Medulla oblongata (tissue), 1 donor: ENCODE results near the gene KCTD5.
A peak's percentile ranks its signal among the peaks of the same experiment; 100 is the strongest.
"Not testable (repeated sequence)": the region's sequence is repeated elsewhere in the genome, so short reads cannot be mapped to it uniquely, and the experiment has no call there.

ENCODE experiments used
- DNase-seq: peaks from one replicate; pipeline ENCODE4 v3.0.0-alpha.2; 2015; ENCODE audit errors: extremely low spot score

The KCTD5 gene

GRCh38 chr16:2673066-2673999 is 9.0 kb upstream of the KCTD5 start:
- peak; percentile 97 for DNase-seq

- DNase-seq, result no peak
Observed at GRCh38 chr16:2675021-2675420, 7.3 kb upstream of the KCTD5 start.

DNA sequence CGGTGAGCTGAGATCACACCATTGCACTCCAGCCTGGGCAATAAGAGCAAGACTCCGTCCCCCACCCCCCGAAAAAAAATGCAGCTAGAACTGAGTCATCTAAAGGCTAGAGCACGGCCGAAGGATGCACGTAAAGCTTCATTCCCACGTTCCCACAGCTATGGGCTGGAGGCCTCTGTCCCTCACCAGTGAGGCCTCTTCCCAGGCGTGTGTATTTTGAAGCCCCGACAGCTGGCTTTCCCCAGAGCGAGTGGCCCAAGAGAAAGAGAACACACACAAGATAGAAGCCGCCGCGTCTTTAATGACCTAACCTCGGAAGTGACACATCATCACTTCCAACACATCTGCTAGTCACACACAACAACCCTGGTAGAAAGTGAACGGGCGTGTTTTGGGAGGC is 6.6 kb upstream of the KCTD5 start:
- no peak for DNase-seq

GRCh38 chr16:2676937-2677336 is 5.4 kb upstream of the KCTD5 start:
- DNase-seq, result not testable (repeated sequence)

DNA sequence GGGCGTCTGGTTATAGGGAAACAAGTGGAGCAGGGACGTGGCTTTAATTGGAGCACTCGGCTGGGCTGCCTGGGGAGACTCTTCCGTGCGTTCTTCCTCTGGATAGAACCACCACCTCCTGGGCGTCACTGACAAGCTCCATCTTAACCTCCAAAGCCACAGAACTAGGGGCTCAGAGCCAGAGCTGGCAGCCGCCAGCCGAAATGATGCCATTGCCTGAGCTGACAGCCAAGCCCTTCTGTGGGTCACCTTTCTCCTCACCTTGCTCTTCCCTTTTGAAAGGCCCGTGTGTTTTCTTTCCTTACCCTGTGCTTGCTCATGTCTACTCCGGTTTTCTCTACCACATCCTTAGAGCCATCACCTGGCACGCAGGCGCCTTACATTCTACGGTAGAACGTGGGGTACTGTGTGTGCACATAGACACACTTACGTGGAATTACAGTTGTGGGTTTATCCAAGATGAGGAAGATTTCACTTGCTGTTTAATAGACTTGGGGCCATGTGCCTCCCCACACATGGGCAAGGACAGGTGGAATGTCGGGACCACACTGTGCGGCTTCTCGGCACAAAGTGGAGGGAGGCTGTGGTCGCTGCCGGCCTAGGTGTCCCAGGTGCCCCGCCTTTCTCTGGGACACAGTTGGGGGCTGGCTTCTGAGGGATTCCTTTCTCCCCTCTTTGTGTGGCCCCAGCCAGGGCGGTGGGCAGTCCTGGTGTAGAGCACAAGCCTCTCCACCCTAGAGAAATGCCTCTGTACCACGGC is 3.9 kb upstream of the KCTD5 start:
- DNase-seq, result not testable (repeated sequence)

GRCh38 chr16:2679902-2680301 is 2.4 kb upstream of the KCTD5 start:
- not testable (repeated sequence) for DNase-seq

DNA sequence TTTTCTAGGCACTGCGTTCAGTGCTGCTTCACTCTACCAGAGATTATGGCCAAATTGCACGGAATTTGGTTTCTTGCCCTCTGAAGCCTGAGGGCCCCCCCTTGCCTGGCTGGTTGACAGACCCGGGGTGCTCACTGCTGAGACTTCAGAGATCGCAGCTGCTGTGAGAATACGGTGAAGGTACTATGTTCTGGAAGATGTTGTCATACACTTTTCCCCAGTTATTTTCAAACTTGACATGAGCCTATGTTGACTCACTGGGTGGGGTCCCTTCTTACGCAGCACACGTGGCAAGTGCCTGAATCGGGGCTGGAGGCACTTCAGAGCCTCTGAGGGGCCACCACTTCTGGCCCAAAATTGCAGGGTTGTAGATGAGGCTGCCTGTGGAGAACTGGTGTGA is 2.0 kb upstream of the KCTD5 start:
- not testable (repeated sequence) for DNase-seq

DNA sequence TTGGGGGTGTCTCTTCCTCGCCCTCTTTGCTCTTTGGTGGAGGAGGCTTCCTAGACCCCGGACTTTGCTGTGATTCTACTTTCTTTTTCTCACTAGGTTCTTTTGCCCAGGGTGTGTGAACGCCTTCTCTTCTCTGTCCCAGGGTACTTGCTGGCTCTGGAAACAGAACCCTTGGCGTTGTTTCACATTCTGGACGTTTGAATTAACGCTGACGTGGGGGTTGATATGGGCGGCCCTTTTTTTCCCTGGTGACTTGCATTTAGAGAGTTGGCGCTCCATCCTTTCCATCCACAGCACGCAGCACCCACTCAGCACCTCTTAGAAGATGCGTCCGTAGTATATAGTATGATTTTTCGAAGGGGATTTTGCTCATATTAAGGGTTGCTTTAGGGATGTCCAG is 718 bp downstream of the KCTD5 start:
- DNase-seq, result not testable (repeated sequence)

GRCh38 chr16:2686075-2686474 is 3.8 kb downstream of the KCTD5 start:
- not testable (repeated sequence) for DNase-seq

DNA sequence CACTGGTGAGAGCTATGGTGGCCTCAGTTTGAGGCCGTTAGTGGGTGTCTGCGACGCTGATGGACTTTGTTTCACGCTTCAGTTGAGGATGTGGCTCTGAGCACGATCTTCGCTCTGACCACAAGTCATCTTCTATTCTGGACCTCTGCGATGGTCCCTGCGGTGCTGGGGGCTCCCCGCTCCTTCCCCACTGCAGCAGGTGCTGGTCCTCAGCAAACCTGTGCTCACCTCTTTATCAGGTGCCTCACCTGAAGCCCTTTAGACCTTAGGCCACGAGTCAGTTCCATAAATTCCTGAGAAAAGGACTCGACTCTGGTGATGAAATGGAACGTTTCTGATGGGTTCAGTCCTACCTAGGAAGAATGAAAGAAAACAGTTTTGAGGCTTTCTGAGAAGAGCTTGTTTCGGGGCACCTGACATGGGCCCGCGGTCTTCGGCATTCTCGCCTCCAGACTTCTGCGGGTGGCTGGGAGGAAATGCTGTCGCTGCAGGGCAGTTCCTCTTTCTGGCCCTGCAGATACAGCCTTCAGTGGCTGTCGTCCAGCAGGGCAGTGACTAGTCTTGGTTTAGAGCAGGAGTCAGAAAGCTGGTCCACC is 4.7 kb downstream of the KCTD5 start:
- peak; percentile 73 for DNase-seq

GRCh38 chr16:2687531-2688308 is 5.4 kb downstream of the KCTD5 start:
- no peak for DNase-seq

DNA sequence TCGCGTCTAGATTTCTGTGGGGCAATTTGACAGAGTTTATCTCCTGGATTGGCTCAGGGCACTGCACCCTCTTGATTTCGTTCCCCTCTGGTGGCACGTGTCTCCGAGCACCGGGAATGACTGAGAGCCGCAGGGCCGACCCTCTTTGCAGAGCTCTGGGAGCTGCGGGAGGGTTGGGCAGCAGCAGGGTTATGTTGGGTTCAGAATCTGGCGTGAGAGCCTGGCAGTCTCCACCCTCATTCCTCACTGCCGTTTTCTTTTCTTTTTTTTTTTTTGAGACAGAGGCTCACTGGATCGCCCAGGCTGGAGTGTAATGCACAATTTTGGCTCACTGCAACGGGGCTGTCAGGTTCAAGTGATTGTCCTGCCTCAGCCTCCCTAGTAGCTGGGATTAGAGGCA is 7.1 kb downstream of the KCTD5 start:
- not testable (repeated sequence) for DNase-seq

GRCh38 chr16:2689968-2690801 is 7.9 kb downstream of the KCTD5 start:
- peak; percentile 24 for DNase-seq

DNA sequence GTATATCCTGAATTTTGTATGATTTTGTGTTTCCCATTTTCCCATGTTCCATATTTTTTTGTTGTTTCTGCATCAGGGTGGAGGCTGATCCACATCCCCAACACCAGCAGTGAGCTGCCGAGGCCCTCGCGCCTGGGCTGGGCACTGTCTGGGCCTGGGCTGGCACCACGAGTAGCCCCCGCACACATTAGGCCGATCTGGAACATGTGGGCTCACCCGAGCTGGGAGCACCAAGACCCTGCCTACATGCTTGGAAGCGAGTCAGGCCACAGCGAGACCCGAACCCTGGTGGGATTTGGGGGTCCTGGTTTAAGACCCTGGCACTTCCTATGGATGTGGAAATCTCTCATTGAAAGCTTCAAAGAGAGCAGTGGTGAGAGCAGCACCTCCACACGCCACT is 8.5 kb downstream of the KCTD5 start:
- no peak for DNase-seq

DNA sequence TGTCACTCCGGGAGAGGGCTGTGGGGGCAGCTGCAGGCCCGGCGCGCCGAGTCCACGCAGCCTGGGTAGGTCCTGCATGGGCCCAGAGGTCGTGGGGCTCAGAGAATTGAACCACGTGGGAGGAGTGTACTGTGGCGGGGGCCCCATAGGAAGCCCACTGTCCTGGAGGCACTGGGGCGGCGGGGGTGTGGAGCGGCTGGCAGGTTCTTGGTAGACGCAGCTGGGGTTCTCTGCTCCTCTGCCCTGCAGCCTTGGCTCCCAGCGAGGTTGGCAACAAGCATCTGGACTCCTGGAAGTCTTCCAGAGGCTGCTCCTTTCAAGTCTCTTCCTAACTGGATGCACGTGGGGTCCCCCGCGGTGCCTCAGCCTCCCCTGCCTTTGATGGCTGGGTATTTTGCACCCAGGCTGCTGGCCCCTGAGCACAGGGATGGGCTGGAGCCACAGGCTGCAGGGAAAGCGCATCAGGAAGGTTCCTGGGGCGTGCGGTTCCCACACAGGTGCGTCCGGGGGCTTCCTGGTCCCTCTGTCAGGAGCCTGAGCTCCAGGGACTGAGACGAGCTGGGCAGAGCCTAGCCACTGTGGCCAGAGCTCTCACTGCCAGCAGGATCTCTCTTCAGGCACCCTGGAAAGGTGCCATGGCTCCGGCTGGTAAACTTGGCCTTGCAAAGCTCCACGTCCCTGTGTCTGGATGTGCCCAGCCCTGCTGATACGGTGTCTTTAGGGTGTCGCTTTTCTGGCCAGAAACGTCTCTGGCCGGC is 9.3 kb downstream of the KCTD5 start:
- peak; percentile 59 for DNase-seq

DNA sequence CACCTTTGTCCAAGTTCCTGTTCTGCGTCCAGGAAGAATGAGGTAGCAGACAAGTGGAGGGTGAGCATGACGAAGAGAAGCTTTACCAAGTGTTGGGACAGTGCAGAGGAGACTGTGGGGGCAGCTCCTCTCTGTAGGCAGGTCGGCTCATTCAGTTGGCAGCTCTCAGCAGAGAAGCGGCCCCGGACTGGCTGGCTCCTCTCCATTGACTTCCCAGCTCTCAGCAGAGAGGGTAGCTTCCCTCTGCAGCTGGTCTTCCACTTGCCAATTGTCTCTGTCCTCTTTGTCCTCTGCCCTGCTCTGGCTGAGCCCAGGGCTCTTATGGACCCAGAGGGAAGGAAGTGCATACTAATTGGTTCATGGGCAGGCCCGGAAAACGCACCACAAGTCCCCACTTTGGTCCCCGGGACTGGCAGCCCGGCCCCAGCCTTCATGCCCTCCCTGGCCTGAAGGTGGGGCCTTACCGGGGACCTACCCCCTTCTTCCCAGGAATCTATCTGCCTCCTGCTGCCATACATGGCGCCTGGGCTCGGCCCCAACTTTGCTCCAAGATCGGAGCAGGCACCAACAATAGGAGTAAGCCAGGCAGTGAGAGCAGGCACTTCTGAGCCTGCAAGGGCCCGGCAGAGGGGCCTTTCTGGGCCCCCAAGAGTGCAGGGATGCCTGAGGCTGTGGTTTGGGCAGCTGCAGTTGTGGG is 10.1 kb downstream of the KCTD5 start:
- peak; percentile 88 for DNase-seq

DNA sequence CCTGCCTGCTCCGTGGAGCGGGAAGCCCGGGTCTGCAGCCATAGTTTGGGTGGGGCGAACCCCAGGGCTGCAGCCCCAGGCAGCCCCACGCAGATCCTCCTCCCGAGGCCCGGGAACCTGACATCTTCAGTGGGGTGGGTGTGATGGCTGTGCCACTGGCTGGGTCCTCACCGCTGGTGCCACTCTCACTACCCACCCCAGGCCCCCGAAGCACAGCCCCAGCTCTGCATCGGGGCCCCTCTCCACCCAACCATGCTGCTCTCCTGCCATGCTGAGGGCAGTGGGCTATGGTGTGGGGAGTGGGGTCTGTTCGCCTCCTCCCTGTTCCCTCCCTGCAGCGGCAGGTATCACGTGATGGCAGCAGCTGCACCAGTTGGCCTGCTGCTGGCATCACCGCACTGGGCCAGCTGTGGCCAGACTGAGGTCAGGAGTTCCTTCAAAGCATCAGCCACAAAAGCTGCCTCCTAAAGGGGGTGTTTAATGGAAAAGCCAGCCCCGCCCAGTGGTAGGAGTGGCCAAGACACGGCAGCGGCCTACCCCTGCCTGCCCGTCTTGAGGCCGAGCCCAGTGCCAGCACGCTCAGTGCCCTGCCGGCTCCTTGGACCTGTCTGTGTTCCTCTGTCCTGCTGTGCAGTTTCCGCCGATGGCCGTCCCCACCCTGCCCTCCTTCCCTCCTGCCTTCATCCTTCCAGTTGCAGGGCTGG is 10.8 kb downstream of the KCTD5 start:
- DNase-seq, result peak; percentile 84

- DNase-seq, result not testable (repeated sequence)
Observed at GRCh38 chr16:2696601-2697250, 14.4 kb downstream of the KCTD5 start.
